Lung (tissue), 12 donors: Measurements from ENCODE around the gene BCL2L12. TPM values are rescaled to one million over a fixed set of nuclear protein-coding genes. Genes with fewer than 3 reads are reported as not detected.

Source experiments
- ATAC-seq: fragments of 200-7000 bp; cut with Tn5 transposase; one replicate; pipeline ENCODE4 v1.9.1; 2020; ENCODE audit warnings: moderate number of reproducible peaks; ENCODE audit not compliant: insufficient read depth, low FRiP score
- DNase-seq, 3 donors: peaks; one replicate each; pipeline ENCODE4 v3.0.0-alpha.2; 2013 to 2017
- H3K27ac ChIP-seq, 2 donors: one replicate each; pipeline ENCODE4 v1.5.1; 2013; ENCODE audit warnings: mild to moderate bottlenecking in 2 of 2, moderate library complexity in 2 of 2, control low read depth in 1 of 2, inconsistent platforms in 1 of 2, low read depth in 1 of 2, low read length in 1 of 2
- H3K27me3 ChIP-seq, 3 donors: one replicate each; pipeline ENCODE4 v1.5.1; 2013; ENCODE audit warnings: low read length in 2 of 3; ENCODE audit not compliant: control insufficient read depth in 3 of 3, insufficient read depth in 3 of 3
- H3K36me3 ChIP-seq, 4 donors: one replicate each; pipeline ENCODE4 v1.5.1; 2013; ENCODE audit warnings: low read length in 4 of 4, mild to moderate bottlenecking in 1 of 4, moderate library complexity in 1 of 4; ENCODE audit not compliant: control insufficient read depth in 4 of 4, insufficient read depth in 4 of 4
- H3K4me1 ChIP-seq, 5 donors: one replicate each; pipeline ENCODE4 v1.5.1; 2013; ENCODE audit warnings: low read length in 5 of 5, mild to moderate bottlenecking in 2 of 5, moderate library complexity in 1 of 5; ENCODE audit not compliant: control insufficient read depth in 5 of 5, insufficient read depth in 5 of 5
- H3K4me3 ChIP-seq: one replicate; pipeline ENCODE4 v1.5.1; 2013; ENCODE audit warnings: mild to moderate bottlenecking, control low read depth, moderate library complexity
- H3K9ac ChIP-seq, 2 donors: one replicate each; pipeline ENCODE4 v1.5.1; 2013; ENCODE audit warnings: low read length in 2 of 2, control low read depth in 1 of 2; ENCODE audit not compliant: insufficient read depth in 1 of 2
- H3K9me3 ChIP-seq, 4 donors: one replicate each; pipeline ENCODE4 v1.5.1; 2013; ENCODE audit warnings: low read length in 3 of 4, mild to moderate bottlenecking in 1 of 4, moderate library complexity in 1 of 4; ENCODE audit not compliant: control insufficient read depth in 4 of 4, insufficient read depth in 3 of 4
- WGBS, 2 donors: extraction: QIAGEN DNeasy Blood & Tissue Kit; methylation state at CpG; one replicate each; pipeline ENCODE4 v1.1.7; 2013; 5-methylcytosine and 5-hydroxymethylcytosine counted together
- polyA plus RNA-seq, 2 donors: library from polyadenylated mRNA; stranded (reverse); fragments of 200-250 nt; gene quantifications; one replicate each; pipeline ENCODE4 v1.2.1, GENCODE V29; 2013
- total RNA-seq, 2 donors: library from RNA; depleted of rRNA in 1 of 2; stranded (reverse); fragments of >200 nt in 1 of 2; gene quantifications; one replicate each; pipeline ENCODE4 v1.2.1, GENCODE V29; 2014 to 2021
- TF ChIP-seq, protein P1 (sequence below): IDR thresholded peaks from 2 replicates; pipeline ENCODE4 v1.5.1; 2012; ENCODE audit warnings: mild to moderate bottlenecking; ENCODE audit errors: control extremely low read depth, extremely low read depth
- donor health status: control.
- donor health status: control.
- donor health status: Bipolar disorder and iron deficiency.
- donor health status: healthy.
- donor health status: DM: yes; HTN: yes; CAD: no.

BCL2L12 gene
- total and polyA plus RNA-seq, 4 donors, result 3.5 to 26.1 (median 20.9) TPM

- no peak for ATAC-seq
- H3K4me1 ChIP-seq, result no peaks in the 10 kb centered on the region
- no peaks in the 10 kb centered on the region for H3K27me3 ChIP-seq
- 87 to 96% methylated on average over 7 of the region's 7 CpGs for whole genome bisulfite sequencing, 2 donors
- H3K36me3 ChIP-seq, result peaks cover 0 to 3% (median 0%) of the 10 kb centered on the region in 4 donors
- H3K27ac ChIP-seq, result no peak overlapping the region
- H3K4me3 ChIP-seq, result no peak overlapping the region
- DNase-seq, result no peak
- TF ChIP-seq, protein P1, sequence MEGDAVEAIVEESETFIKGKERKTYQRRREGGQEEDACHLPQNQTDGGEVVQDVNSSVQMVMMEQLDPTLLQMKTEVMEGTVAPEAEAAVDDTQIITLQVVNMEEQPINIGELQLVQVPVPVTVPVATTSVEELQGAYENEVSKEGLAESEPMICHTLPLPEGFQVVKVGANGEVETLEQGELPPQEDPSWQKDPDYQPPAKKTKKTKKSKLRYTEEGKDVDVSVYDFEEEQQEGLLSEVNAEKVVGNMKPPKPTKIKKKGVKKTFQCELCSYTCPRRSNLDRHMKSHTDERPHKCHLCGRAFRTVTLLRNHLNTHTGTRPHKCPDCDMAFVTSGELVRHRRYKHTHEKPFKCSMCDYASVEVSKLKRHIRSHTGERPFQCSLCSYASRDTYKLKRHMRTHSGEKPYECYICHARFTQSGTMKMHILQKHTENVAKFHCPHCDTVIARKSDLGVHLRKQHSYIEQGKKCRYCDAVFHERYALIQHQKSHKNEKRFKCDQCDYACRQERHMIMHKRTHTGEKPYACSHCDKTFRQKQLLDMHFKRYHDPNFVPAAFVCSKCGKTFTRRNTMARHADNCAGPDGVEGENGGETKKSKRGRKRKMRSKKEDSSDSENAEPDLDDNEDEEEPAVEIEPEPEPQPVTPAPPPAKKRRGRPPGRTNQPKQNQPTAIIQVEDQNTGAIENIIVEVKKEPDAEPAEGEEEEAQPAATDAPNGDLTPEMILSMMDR, result no peak
- no peak overlapping the region for H3K9ac ChIP-seq
- H3K9me3 ChIP-seq, result no peaks in the 10 kb centered on the region
These were observed 31.1 kb downstream of the BCL2L12 start for GRCh38 chr19:49696865-49697264.

GRCh38 chr19:49699364-49699763 is 33.6 kb downstream of the BCL2L12 start:
- Histone ChIP-seq H3K9me3 (no peaks in the 10 kb centered on the region), H3K27me3 (no peaks in the 10 kb centered on the region), H3K27ac (no peak overlapping the region), H3K36me3 (peaks cover 0 to 3% (median 0%) of the 10 kb centered on the region in 4 donors), H3K4me3 (no peak overlapping the region), H3K4me1 (no peaks in the 10 kb centered on the region), H3K9ac (no peak overlapping the region)
- DNase-seq (no peak), ATAC-seq (no peak)
- 87 to 91% methylated on average over 5 of the region's 5 CpGs for WGBS, 2 donors
- TF ChIP-seq, protein P1, result no peak

GRCh38 chr19:49700563-49700962 is 34.8 kb downstream of the BCL2L12 start:
- TF ChIP-seq, protein P1, result no peak
- ATAC-seq, result no peak
- Histone ChIP-seq H3K4me1 (no peaks in the 10 kb centered on the region), H3K27me3 (no peaks in the 10 kb centered on the region), H3K9me3 (no peaks in the 10 kb centered on the region), H3K27ac (no peak overlapping the region), H3K9ac (no peak overlapping the region), H3K36me3 (peaks cover 0 to 5% (median 2%) of the 10 kb centered on the region in 4 donors), H3K4me3 (no peak overlapping the region)
- DNase-seq, result no peak
- WGBS, 2 donors, result 68 to 84% methylated on average over 10 to 11 of the region's 11 CpGs

GRCh38 chr19:49701271-49701786 is 35.6 kb downstream of the BCL2L12 start:
- no peaks in the 10 kb centered on the region for H3K9me3 ChIP-seq
- H3K27ac ChIP-seq, result no peak overlapping the region
- peak in 1 of 3 donors; percentile 12 for DNase-seq
- no peak overlapping the region for H3K4me3 ChIP-seq
- no peak overlapping the region for H3K9ac ChIP-seq
- peaks cover 0 to 5% (median 2%) of the 10 kb centered on the region in 4 donors for H3K36me3 ChIP-seq
- TF ChIP-seq, protein P1, result no peak
- H3K27me3 ChIP-seq, result no peaks in the 10 kb centered on the region
- ATAC-seq, result no peak
- H3K4me1 ChIP-seq, result no peaks in the 10 kb centered on the region
- WGBS, 2 donors, result 58 to 69% methylated on average over 37 to 40 of the region's 40 CpGs
